Breast epithelium (tissue), 4 donors: ENCODE results near the gene ANKRD10. TPM values are rescaled to one million over a fixed set of nuclear protein-coding genes. Genes with fewer than 3 reads are reported as not detected.

Source experiments
- DNase-seq, 2 donors: peaks; one replicate each; pipeline ENCODE4 v3.0.0-alpha.2; 2019; ENCODE audit warnings: low spot score in 2 of 2
- H3K27ac ChIP-seq, 2 donors: fragments of 200-600 bp; sonication (generic) in 1 of 2; one replicate each; pipeline ENCODE4 v1.5.1; 2016 to 2019; ENCODE audit warnings: mild to moderate bottlenecking in 1 of 2
- H3K27me3 ChIP-seq, 2 donors: fragments of 200-600 bp; sonication (generic) in 1 of 2; one replicate each; pipeline versions ENCODE4 v1.5.1 to v1.6.0; 2017 to 2019; ENCODE audit warnings: control low read depth in 1 of 2, mild to moderate bottlenecking in 1 of 2
- H3K36me3 ChIP-seq: fragments of 200-600 bp; one replicate; pipeline ENCODE4 v1.5.1; 2019
- H3K4me1 ChIP-seq, 2 donors: fragments of 200-600 bp; sonication (generic); one replicate each; pipeline ENCODE4 v1.5.1; 2016 to 2019; ENCODE audit warnings: control low read depth in 1 of 2
- H3K4me3 ChIP-seq, 3 donors: fragments of 200-600 bp; sonication (generic); 1 replicate in 2 of 3; 2 replicates in 1 of 3; pipeline ENCODE4 v1.5.1; 2016 to 2019; ENCODE audit warnings: mild to moderate bottlenecking in 3 of 3, moderate library complexity in 2 of 3
- H3K9me3 ChIP-seq, 2 donors: fragments of 200-600 bp; sonication (generic) in 1 of 2; one replicate each; pipeline ENCODE4 v1.5.1; 2016 to 2019; ENCODE audit warnings: control low read depth in 1 of 2
- POLR2A ChIP-seq: fragments of 450-650 bp; IDR thresholded peaks from one replicate; pipeline ENCODE4 v1.6.1; 2016; ENCODE audit warnings: antibody characterized with exemption, mild to moderate bottlenecking, moderate library complexity
- POLR2AphosphoS5 ChIP-seq, 3 donors: sonication (generic); formaldehyde crosslinking; IDR thresholded peaks; one replicate each; pipeline ENCODE4 v1.6.1; 2017; ENCODE audit warnings: antibody characterized with exemption in 3 of 3
- intact Hi-C: fragments of 100-400 bp; cut with DNase I; formaldehyde crosslinking; loops from one replicate; pipeline ENCODE4 v1.15.1; 2023; ENCODE audit warnings: low total_unique reads
- total RNA-seq, 3 donors: library from RNA; depleted of rRNA; stranded (reverse); fragments of >200 nt; gene quantifications; one replicate each; pipeline ENCODE4 v1.1.0, GENCODE V29; 2016
- TF ChIP-seq, protein P1 (sequence below), 3 donors: fragments of 450-650 bp; IDR thresholded peaks; one replicate each; pipeline ENCODE4 v1.5.1; 2016 to 2017; ENCODE audit warnings: antibody characterized with exemption in 3 of 3, mild to moderate bottlenecking in 3 of 3, moderate library complexity in 3 of 3

Gene ANKRD10
- total RNA-seq, 3 donors from 2014 or later, result 133 to 206 (median 193) TPM

GRCh38 chr13:110834572-110834971 is 80.3 kb downstream of the ANKRD10 start:
- Histone ChIP-seq H3K27me3 (no peaks in the 10 kb centered on the region), H3K4me1 (no peaks in the 10 kb centered on the region), H3K9me3 (no peaks in the 10 kb centered on the region), H3K4me3 (no peak overlapping the region), H3K36me3 (no peaks in the 10 kb centered on the region), H3K27ac (no peak overlapping the region)
- DNase-seq, result no peak
- TF ChIP-seq, protein P1, sequence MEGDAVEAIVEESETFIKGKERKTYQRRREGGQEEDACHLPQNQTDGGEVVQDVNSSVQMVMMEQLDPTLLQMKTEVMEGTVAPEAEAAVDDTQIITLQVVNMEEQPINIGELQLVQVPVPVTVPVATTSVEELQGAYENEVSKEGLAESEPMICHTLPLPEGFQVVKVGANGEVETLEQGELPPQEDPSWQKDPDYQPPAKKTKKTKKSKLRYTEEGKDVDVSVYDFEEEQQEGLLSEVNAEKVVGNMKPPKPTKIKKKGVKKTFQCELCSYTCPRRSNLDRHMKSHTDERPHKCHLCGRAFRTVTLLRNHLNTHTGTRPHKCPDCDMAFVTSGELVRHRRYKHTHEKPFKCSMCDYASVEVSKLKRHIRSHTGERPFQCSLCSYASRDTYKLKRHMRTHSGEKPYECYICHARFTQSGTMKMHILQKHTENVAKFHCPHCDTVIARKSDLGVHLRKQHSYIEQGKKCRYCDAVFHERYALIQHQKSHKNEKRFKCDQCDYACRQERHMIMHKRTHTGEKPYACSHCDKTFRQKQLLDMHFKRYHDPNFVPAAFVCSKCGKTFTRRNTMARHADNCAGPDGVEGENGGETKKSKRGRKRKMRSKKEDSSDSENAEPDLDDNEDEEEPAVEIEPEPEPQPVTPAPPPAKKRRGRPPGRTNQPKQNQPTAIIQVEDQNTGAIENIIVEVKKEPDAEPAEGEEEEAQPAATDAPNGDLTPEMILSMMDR (IDR thresholded peaks at IDR 0.05), result no peak
- no peak for TF ChIP-seq POLR2A
- no peak for TF ChIP-seq POLR2AphosphoS5 (IDR thresholded peaks at IDR 0.05)
- intact Hi-C loops, result no loop called here

- H3K4me1 ChIP-seq, result no peaks in the 10 kb centered on the region
- H3K27ac ChIP-seq, result no peak overlapping the region
- H3K9me3 ChIP-seq, result no peaks in the 10 kb centered on the region
- H3K27me3 ChIP-seq, result no peaks in the 10 kb centered on the region
- no peak for TF ChIP-seq POLR2A
- TF ChIP-seq, protein P1 (IDR thresholded peaks at IDR 0.05), result no peak
- TF ChIP-seq POLR2AphosphoS5 (IDR thresholded peaks at IDR 0.05), result no peak
- intact Hi-C loops, result no loop called here
- no peaks in the 10 kb centered on the region for H3K36me3 ChIP-seq
- no peak for DNase-seq
- H3K4me3 ChIP-seq, result no peak overlapping the region
Measured at GRCh38 chr13:110832531-110832930, 82.3 kb downstream of the ANKRD10 start.

- DNase-seq, result no peak
- no peak overlapping the region for H3K4me3 ChIP-seq
- intact Hi-C loops, result no loop called here
- H3K9me3 ChIP-seq, result no peaks in the 10 kb centered on the region
- H3K27me3 ChIP-seq, result no peaks in the 10 kb centered on the region
- no peaks in the 10 kb centered on the region for H3K4me1 ChIP-seq
- no peaks in the 10 kb centered on the region for H3K36me3 ChIP-seq
- H3K27ac ChIP-seq, result no peak overlapping the region
- TF ChIP-seq POLR2A (no peak), POLR2AphosphoS5 (IDR thresholded peaks at IDR 0.05) (no peak)
- TF ChIP-seq, protein P1 (IDR thresholded peaks at IDR 0.05), result no peak
Measured at GRCh38 chr13:110832205-110832479, 82.7 kb downstream of the ANKRD10 start.

- H3K36me3 ChIP-seq, result no peaks in the 10 kb centered on the region
- TF ChIP-seq POLR2AphosphoS5 (IDR thresholded peaks at IDR 0.05), result no peak
- TF ChIP-seq, protein P1 (IDR thresholded peaks at IDR 0.05), result no peak
- no peak for TF ChIP-seq POLR2A
- H3K4me1 ChIP-seq, result no peaks in the 10 kb centered on the region
- H3K4me3 ChIP-seq, result no peak overlapping the region
- DNase-seq, result no peak
- no peak overlapping the region for H3K27ac ChIP-seq
- H3K27me3 ChIP-seq, result no peaks in the 10 kb centered on the region
- no peaks in the 10 kb centered on the region for H3K9me3 ChIP-seq
- intact Hi-C loops, result no loop called here
Measured at GRCh38 chr13:110831437-110832204, 83.2 kb downstream of the ANKRD10 start.

DNA sequence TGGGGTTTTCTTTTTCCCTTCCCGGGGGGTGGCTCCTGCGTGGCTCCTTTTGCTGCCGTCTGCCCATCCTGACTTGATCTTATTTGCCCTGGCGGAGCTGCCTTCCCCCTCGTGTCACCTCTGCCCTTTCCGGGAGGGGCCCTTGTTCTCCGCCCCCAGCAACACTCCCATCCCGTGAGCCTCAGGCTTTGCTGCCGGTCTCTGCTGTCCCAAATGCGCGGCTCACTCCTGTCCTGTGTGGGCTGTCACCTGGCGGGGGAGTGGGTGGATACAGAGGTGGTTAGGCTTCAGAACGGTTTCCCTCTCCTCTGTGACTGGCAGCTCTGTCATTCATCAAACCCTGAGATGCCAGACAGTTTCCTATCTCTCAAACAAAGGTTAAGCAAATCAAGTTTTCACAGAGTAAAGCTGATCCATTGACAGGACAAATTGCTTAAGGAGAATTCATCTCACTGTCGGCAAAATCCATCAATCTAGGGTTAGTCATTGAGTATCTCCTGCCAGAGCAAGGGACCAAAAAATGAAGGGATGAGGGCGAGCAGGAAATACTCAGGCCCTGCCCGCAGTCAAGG is 84.0 kb downstream of the ANKRD10 start:
- TF ChIP-seq POLR2A (no peak), POLR2AphosphoS5 (IDR thresholded peaks at IDR 0.05) (no peak)
- TF ChIP-seq, protein P1 (IDR thresholded peaks at IDR 0.05), result no peak
- no peaks in the 10 kb centered on the region for H3K9me3 ChIP-seq
- H3K36me3 ChIP-seq, result no peaks in the 10 kb centered on the region
- H3K27ac ChIP-seq, result no peak overlapping the region
- H3K4me3 ChIP-seq, result no peak overlapping the region
- H3K4me1 ChIP-seq, result no peaks in the 10 kb centered on the region
- DNase-seq, result no peak
- intact Hi-C loops, result no loop called here
- no peaks in the 10 kb centered on the region for H3K27me3 ChIP-seq
